ENCODE results near the gene SLC38A7. TPM values are rescaled to one million over a fixed set of nuclear protein-coding genes. Genes with fewer than 3 reads are reported as not detected.

Gene SLC38A7
- total RNA-seq, 3 donors from 2014 or later, result 9.4 to 21.9 (median 14.9) TPM

DNA sequence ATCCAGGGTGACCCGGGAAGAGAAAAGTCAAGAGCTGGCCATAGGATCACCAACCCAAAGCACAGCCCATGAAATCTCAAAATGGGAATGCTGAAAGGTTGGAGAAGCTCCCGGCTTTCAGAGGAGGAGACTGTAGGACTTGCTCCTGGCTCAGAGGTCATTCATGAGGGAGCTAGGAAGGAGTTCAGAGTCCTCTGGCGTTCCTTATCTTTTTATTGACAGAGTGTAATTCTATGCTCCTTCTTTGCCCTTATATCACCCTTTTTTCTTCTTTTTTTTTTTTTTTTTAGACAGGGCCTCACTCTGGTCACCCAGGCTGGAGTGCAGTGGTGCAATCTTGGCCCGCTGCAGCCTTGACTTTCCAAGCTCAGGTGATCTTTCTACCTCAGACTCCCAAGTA, 27.7 kb downstream of the SLC38A7 start:
- Histone ChIP-seq H3K4me3 (no peak overlapping the region), H3K36me3 (ENCODE audit: low read depth) (no peaks in the 10 kb centered on the region), H3K4me1 (ENCODE audit: low read depth) (peaks cover 4% of the 10 kb centered on the region), H3K9me3 (no peaks in the 10 kb centered on the region)
- intact Hi-C loops (cut with DNase I, micrococcal nuclease), result no loop called here
- peak; percentile 75 for ATAC-seq
- peak in 1 of 3 donors; percentile 35 for DNase-seq
- TF ChIP-seq, protein P1, sequence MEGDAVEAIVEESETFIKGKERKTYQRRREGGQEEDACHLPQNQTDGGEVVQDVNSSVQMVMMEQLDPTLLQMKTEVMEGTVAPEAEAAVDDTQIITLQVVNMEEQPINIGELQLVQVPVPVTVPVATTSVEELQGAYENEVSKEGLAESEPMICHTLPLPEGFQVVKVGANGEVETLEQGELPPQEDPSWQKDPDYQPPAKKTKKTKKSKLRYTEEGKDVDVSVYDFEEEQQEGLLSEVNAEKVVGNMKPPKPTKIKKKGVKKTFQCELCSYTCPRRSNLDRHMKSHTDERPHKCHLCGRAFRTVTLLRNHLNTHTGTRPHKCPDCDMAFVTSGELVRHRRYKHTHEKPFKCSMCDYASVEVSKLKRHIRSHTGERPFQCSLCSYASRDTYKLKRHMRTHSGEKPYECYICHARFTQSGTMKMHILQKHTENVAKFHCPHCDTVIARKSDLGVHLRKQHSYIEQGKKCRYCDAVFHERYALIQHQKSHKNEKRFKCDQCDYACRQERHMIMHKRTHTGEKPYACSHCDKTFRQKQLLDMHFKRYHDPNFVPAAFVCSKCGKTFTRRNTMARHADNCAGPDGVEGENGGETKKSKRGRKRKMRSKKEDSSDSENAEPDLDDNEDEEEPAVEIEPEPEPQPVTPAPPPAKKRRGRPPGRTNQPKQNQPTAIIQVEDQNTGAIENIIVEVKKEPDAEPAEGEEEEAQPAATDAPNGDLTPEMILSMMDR (IDR thresholded peaks at IDR 0.05), result no peak

DNA sequence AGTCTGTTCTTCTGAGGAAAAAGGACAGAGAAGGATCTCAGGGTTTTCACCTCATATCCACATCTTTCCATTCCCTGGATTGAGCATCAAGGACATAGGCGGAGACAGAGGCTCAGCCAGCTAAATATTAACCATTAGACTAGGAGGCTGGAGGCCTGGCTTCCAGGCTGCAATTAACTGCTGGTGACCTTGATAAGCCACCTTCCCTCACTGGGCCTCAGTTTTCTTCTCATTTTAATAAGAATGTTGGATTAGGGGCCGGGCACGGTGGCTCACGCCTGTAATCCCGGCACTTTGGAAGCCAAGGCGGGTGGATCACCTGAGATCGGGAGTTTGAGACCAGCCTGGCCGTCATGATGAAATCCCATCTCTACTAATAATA, 29.4 kb downstream of the SLC38A7 start:
- TF ChIP-seq, protein P1 (IDR thresholded peaks at IDR 0.05), result no peak
- Histone ChIP-seq H3K4me1 (ENCODE audit: low read depth) (peaks cover 9% of the 10 kb centered on the region), H3K36me3 (ENCODE audit: low read depth) (no peaks in the 10 kb centered on the region), H3K4me3 (no peak overlapping the region), H3K9me3 (no peaks in the 10 kb centered on the region)
- peak; percentile 61 for ATAC-seq
- DNase-seq, result peak in 1 of 3 donors; percentile 55
- intact Hi-C loops (cut with DNase I, micrococcal nuclease), result no loop called here

- Histone ChIP-seq H3K36me3 (ENCODE audit: low read depth) (no peaks in the 10 kb centered on the region), H3K4me1 (ENCODE audit: low read depth) (peaks cover 11% of the 10 kb centered on the region), H3K4me3 (no peak overlapping the region), H3K9me3 (no peaks in the 10 kb centered on the region)
- ATAC-seq (no peak), DNase-seq (no peak)
- intact Hi-C loops (cut with DNase I, micrococcal nuclease), result no loop called here
- TF ChIP-seq, protein P1 (IDR thresholded peaks at IDR 0.05), result no peak
These were observed 29.9 kb downstream of the SLC38A7 start for GRCh38 chr16:58654560-58655214.

DNA sequence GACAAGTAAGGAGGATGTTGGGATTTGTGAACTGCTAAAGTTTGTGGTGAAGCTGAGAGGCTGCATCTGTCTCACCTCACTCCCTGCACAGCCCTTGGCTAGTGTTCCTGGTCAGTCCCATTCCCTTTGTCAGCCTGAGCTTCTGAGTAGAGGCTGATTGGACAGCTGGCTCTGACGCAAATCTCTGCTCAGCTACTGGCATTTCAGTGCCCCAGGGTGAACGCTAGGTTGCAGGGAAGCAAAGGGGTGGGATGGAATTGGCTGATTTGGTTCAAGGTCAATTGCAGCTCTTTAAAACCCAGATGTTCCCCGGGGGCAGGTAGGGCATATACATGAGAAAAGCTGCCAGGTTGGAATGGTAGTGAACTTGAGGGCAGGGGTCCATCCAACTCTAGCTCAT, 31.8 kb downstream of the SLC38A7 start:
- DNase-seq, result no peak
- peaks cover 11% of the 10 kb centered on the region for H3K4me1 ChIP-seq (ENCODE audit: low read depth)
- no peaks in the 10 kb centered on the region for H3K36me3 ChIP-seq (ENCODE audit: low read depth)
- H3K4me3 ChIP-seq, result no peak overlapping the region
- intact Hi-C loops (cut with DNase I, micrococcal nuclease), result no loop called here
- TF ChIP-seq, protein P1 (IDR thresholded peaks at IDR 0.05), result no peak
- H3K9me3 ChIP-seq, result no peaks in the 10 kb centered on the region
- no peak for ATAC-seq

GRCh38 chr16:58651965-58652348, 32.6 kb downstream of the SLC38A7 start:
- Histone ChIP-seq H3K36me3 (ENCODE audit: low read depth) (no peaks in the 10 kb centered on the region), H3K4me3 (no peak overlapping the region), H3K9me3 (no peaks in the 10 kb centered on the region), H3K4me1 (ENCODE audit: low read depth) (peaks cover 11% of the 10 kb centered on the region)
- intact Hi-C loops (cut with DNase I, micrococcal nuclease), result no loop called here
- TF ChIP-seq, protein P1 (IDR thresholded peaks at IDR 0.05), result no peak
- ATAC-seq (no peak), DNase-seq (no peak)

DNA sequence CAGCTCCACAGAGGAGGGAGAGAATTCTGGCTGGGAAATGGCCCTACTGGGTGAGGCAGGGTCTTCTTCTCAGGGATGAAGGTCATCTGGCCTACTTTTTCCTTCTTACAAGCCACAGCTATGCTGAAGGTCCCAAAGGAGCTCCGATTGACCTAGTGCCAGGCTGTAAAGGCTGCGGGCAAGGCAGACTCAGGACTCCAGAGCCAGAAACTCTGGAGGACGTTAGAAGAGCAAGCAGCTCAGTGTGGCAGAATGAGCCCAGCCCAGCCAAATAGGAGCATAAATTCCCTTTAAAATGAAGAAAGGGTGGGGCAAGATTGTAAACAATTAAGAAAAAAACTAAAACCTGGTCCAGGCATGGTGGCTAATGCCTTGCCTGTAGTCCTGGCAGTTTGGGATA, 34.9 kb downstream of the SLC38A7 start:
- Histone ChIP-seq H3K4me3 (no peak overlapping the region), H3K4me1 (ENCODE audit: low read depth) (peaks cover 9% of the 10 kb centered on the region), H3K36me3 (ENCODE audit: low read depth) (no peaks in the 10 kb centered on the region), H3K9me3 (no peaks in the 10 kb centered on the region)
- intact Hi-C loops (cut with DNase I, micrococcal nuclease), result no loop called here
- TF ChIP-seq, protein P1 (IDR thresholded peaks at IDR 0.05), result no peak
- peak; percentile 62 for ATAC-seq
- DNase-seq, result peak in 1 of 3 donors; percentile 58
